ENCODE data around the gene CASD1. TPM values are rescaled to one million over a fixed set of nuclear protein-coding genes. Genes with fewer than 3 reads are reported as not detected.

Gene CASD1
- total RNA-seq: 5.5 and 9.1 TPM in 2 replicates

GRCh38 chr7:94509264-94509886 lies at the start of gene CASD1:
CASD1 (plus strand) TSS chr7:94509809; CDS start chr7:94510085, 276 bp downstream.

Other genes starting within 250 kb of the CASD1 start
- 1,292 and 1,325 TPM in 2 replicates for gene COL1A2, start 114.9 kb upstream of the CASD1 start, total RNA-seq
- 56.3 and 57.5 TPM in 2 replicates for gene SGCE, start 146.3 kb downstream of the CASD1 start, total RNA-seq